Measurements from ENCODE around the gene DIRAS1.

DIRAS1 gene

DNA sequence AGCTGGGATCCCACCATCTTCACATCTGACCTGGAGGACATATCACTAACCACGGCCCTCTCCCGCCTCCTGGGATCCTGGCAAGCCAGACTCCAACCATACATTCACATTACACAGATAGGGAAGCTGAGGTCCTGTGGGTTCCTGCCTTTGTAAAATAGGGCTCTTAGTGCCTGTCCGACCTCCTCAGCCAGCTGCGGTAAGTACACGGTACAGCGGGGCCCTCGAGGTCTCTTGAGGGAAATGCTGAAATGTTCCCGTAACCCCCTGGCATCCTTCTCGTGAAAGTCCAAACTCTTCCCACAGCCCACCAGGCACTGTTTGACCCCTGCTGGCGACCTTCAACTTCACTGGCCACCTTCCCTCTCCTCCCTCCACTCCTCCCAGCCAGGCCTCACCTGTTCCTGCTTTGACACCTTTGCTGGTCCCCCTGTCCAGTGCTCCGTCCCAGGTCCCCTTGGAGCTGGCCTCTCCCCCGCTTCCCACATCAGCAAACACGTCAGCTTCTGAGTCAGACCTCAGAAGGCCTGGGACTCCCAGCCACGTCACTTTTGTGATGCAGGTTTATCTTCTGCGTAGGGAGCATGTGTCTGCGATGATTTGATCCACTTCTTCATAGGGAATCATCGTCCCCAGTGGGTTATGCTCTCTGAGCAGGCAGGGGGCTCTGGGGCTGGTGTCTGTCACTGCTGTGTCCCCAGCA lies 9.8 kb downstream of the DIRAS1 start:
- DNase-seq (ENCODE audit: low read depth): peak; percentile 76
- TF ChIP-seq, protein P1, sequence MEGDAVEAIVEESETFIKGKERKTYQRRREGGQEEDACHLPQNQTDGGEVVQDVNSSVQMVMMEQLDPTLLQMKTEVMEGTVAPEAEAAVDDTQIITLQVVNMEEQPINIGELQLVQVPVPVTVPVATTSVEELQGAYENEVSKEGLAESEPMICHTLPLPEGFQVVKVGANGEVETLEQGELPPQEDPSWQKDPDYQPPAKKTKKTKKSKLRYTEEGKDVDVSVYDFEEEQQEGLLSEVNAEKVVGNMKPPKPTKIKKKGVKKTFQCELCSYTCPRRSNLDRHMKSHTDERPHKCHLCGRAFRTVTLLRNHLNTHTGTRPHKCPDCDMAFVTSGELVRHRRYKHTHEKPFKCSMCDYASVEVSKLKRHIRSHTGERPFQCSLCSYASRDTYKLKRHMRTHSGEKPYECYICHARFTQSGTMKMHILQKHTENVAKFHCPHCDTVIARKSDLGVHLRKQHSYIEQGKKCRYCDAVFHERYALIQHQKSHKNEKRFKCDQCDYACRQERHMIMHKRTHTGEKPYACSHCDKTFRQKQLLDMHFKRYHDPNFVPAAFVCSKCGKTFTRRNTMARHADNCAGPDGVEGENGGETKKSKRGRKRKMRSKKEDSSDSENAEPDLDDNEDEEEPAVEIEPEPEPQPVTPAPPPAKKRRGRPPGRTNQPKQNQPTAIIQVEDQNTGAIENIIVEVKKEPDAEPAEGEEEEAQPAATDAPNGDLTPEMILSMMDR (IDR thresholded peaks at IDR 0.05; ENCODE audit: low read length, missing control alignments): no peak
- H3K4me3 ChIP-seq (replicated peaks; ENCODE audit: low read depth, low read length): no peak overlapping the region

DNA sequence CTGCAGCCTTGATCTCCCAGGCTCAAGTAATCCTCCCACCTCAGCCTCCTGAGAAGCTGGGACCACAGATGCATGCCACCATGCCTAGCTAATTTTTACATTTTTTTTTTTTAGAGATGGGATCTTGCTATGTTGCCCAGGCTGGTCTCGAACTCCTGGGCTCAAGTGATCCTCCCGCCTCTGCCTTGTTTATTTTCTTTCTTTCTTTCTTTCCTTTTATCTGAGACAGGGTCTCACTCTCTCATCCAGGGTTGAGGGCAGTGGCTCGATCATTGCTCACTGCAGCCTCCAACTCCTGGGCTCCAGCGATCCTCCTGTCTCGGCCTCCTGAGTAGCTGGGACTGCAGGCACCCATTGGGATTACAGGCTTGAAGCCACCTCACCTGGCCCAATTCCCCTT lies 14.9 kb downstream of the DIRAS1 start:
- TF ChIP-seq, protein P1 (IDR thresholded peaks at IDR 0.05; ENCODE audit: low read length, missing control alignments): no peak
- H3K4me3 ChIP-seq (replicated peaks; ENCODE audit: low read depth, low read length): no peak overlapping the region

DNA sequence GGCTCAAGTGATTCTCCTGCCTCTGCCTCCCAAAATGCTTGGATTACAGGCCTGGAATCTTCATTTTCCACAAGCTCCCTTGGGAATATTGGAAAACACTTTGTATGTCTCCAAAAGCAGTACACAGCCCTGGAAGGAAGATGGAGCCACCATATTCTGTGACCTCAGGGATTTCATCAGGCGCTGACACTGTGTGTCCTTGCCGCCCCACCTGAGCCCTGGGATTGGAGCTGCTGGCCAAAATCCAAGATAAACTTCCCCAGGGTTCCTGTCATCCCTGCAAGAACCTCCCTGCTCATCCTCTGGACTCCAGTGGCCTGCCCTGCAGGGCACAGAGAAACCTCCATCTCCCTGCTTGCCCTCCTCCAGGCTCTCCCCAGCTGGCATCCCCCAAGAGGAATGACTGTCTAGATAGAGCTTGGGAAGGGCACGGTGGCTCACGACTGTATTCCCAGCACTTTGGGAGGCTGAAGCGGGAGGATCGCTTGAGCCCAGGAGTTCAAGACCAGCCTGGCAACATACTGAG lies 17.4 kb downstream of the DIRAS1 start:
- no peak for DNase-seq (ENCODE audit: low read depth)
- TF ChIP-seq, protein P1 (IDR thresholded peaks at IDR 0.05; ENCODE audit: low read length, missing control alignments): no peak
- no peak overlapping the region for H3K4me3 ChIP-seq (replicated peaks; ENCODE audit: low read depth, low read length)

More for the DNA sequence above, 14.9 kb downstream of the DIRAS1 start:
- DNase-seq (ENCODE audit: low read depth): no peak

DNA sequence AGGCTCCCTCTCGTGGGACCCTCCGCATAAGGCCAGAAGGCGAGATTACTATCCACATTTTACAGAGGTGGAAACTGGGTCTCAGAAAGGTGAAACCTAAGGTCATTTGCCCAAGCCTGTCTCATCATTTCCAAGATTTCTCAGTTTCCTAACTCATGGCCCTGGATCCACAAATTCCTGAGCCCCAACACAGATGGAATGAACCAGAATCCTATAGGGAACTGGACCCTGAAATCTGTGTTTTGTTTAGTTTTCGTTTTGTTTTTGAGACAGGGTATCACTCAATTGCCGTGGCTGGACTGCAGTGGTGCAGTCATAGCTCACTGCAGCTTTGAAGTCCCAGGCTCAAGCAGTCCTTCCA lies 18.1 kb downstream of the DIRAS1 start:
- no peak for DNase-seq (ENCODE audit: low read depth)
- TF ChIP-seq, protein P1 (IDR thresholded peaks at IDR 0.05; ENCODE audit: low read length, missing control alignments): no peak
- peak overlapping the region; percentile 33 for H3K4me3 ChIP-seq (replicated peaks; ENCODE audit: low read depth, low read length)

DNA sequence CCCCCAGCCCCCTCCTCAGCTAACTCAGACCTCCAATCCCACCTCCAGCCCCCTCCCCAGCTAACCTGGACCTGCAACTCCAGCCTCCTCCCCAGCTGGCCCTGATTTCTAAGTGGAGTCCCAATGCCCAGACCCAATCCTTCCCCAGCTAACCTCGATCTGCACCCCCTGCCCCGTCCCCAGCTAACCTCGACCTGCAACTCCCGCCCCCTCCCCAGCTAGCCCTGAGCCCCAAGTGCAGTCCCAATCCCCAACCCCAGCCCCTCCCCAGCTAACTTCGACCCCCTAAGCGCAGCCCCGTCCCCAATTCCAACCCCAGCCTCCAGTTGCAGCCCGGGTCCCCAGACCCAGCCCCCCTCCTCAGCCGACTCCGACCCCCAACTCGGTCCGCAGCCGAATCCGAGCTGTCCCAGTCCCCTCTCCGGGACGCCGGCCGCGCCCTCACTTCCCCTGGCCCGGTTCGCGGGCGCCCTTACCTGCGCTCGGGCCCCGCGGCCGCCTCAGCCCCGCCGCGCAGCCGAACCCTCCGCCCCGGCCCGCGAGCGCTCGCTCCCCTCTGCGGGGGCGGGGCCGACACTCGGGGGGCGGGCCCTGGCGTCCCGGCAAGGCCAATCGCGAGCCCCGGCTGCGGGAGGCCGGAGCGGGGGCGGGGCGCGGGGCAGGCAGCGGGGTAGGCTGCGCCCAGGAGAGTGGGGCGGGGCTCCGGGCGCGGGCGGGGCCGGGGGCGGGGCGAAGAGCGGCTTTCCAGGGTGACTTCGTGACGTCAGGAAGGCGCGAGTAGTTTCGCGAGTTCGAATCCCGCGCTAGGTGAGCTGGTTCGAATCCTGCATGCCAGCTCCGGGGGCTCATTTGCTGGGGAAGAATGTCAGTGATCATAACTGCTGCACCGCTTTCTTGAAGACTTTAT lies 18.7 kb downstream of the DIRAS1 start, which contains the start of gene GNG7:
TSS of gene GNG7 (minus strand) at position 525 of the 907 bp plus-strand sequence. CDS start 182,006 bp downstream, outside the sequence.
- TF ChIP-seq, protein P1 (IDR thresholded peaks at IDR 0.05; ENCODE audit: low read length, missing control alignments): no peak
- H3K4me3 ChIP-seq (replicated peaks; ENCODE audit: low read depth, low read length): peak within 1 kb of the TSS; percentile 48
- DNase-seq (ENCODE audit: low read depth): peak; percentile 81

DNA sequence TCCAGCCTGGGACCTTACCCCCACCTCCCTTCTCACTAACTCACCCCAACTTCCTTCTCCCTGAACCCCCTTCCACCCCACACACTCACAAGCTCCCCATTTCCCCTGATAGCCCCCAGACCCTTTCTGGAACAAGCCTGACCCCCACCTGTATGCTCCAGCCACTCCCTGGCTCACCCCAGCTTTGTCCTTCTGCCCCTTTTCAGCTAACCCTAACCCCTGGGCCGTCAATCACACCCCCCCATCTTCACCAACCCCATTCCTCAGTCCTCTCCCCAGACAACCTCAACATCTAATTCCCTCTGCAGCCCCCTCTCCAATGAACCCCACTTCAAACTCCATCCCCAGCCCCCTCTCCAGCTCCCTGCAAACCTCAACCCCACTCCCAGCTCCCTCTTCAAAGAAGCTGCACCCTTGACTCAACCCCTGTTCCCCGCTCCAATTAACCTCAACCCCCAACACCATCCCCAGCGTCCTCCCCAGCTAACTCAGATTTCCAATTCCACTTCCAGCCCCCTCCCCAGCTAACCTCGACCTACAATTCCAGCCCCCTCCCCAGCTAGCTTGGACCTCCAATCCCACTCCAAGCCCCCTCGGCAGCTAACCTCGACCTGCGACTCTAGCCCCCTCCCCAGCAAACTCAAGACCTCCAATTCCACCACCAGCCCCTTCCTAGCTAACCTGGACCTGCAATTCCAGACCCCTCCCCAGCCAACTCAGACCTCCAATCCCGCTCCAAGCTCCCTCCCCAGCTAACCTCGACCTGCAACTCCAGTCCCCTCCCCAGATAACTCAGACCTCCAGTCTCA lies 19.6 kb downstream of the DIRAS1 start:
- TF ChIP-seq, protein P1 (IDR thresholded peaks at IDR 0.05; ENCODE audit: low read length, missing control alignments): no peak
- DNase-seq (ENCODE audit: low read depth): no peak
- H3K4me3 ChIP-seq (replicated peaks; ENCODE audit: low read depth, low read length): no peak overlapping the region

All from fibroblast of pulmonary artery (primary cell).